Measurements from ENCODE around the gene NPAS3. TPM values are rescaled to one million over a fixed set of nuclear protein-coding genes. Genes with fewer than 3 reads are reported as not detected.

Gene NPAS3
- total RNA-seq, 4 donors from 2014 or later: 0.51 to 15.2 (median 6.6) TPM

DNA sequence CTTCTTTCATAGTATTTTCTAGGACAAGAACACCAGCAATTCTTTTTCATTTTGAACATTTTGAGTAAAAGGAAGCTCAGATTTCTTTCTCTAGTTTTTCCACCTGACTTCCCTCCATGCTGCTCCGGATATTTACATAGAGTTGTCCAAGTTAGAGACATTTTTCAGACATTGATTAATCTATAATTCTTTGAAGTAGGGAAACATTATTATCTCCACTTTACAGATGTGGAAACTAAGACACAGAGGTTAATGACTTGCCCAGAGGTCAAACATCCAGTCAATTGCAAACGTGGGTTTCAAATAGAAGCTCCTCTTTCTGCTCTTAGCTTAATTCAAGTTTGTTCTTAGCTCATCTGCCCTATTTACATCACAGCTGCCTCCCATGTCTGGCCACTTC lies 873.9 kb downstream of the NPAS3 start:
- no peak for TF ChIP-seq POLR2A (IDR thresholded peaks at IDR 0.05)
- TF ChIP-seq, protein P1, sequence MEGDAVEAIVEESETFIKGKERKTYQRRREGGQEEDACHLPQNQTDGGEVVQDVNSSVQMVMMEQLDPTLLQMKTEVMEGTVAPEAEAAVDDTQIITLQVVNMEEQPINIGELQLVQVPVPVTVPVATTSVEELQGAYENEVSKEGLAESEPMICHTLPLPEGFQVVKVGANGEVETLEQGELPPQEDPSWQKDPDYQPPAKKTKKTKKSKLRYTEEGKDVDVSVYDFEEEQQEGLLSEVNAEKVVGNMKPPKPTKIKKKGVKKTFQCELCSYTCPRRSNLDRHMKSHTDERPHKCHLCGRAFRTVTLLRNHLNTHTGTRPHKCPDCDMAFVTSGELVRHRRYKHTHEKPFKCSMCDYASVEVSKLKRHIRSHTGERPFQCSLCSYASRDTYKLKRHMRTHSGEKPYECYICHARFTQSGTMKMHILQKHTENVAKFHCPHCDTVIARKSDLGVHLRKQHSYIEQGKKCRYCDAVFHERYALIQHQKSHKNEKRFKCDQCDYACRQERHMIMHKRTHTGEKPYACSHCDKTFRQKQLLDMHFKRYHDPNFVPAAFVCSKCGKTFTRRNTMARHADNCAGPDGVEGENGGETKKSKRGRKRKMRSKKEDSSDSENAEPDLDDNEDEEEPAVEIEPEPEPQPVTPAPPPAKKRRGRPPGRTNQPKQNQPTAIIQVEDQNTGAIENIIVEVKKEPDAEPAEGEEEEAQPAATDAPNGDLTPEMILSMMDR (IDR thresholded peaks at IDR 0.05): no peak
- H3K4me3 ChIP-seq: no peak overlapping the region
- H3K27ac ChIP-seq: no peak overlapping the region
- no peaks in the 10 kb centered on the region for H3K9me3 ChIP-seq
- no peak for DNase-seq
- H3K27me3 ChIP-seq: no peaks in the 10 kb centered on the region
- intact Hi-C loops (cut with DNase I; ENCODE audit: low total_unique reads): no loop called here
- H3K4me1 ChIP-seq: no peaks in the 10 kb centered on the region
- no peaks in the 10 kb centered on the region for H3K36me3 ChIP-seq

DNA sequence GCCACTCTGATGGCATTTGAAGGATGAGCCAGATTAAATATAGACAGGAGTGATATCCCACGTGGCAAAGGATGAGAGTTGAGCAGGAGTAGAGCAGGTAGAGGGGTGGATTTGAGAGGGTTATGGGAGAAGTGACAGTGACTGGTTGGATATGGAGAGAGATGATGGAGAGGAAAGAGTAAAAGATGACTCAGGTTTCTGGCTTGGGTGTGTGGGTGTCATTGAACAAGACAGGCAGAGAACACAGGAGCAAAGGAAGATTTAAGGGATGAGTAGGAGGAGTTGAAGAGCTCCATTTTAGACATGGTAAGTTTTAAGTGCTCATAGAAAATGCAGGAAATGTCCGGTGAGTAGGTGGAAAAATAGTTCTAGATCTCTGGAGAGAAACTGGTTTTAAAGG lies 875.3 kb downstream of the NPAS3 start:
- no peak for DNase-seq
- Histone ChIP-seq H3K27ac (no peak overlapping the region), H3K36me3 (no peaks in the 10 kb centered on the region), H3K4me1 (no peaks in the 10 kb centered on the region), H3K4me3 (no peak overlapping the region), H3K27me3 (no peaks in the 10 kb centered on the region), H3K9me3 (no peaks in the 10 kb centered on the region)
- intact Hi-C loops (cut with DNase I; ENCODE audit: low total_unique reads): no loop called here
- TF ChIP-seq, protein P1 (IDR thresholded peaks at IDR 0.05): no peak
- no peak for TF ChIP-seq POLR2A (IDR thresholded peaks at IDR 0.05)

DNA sequence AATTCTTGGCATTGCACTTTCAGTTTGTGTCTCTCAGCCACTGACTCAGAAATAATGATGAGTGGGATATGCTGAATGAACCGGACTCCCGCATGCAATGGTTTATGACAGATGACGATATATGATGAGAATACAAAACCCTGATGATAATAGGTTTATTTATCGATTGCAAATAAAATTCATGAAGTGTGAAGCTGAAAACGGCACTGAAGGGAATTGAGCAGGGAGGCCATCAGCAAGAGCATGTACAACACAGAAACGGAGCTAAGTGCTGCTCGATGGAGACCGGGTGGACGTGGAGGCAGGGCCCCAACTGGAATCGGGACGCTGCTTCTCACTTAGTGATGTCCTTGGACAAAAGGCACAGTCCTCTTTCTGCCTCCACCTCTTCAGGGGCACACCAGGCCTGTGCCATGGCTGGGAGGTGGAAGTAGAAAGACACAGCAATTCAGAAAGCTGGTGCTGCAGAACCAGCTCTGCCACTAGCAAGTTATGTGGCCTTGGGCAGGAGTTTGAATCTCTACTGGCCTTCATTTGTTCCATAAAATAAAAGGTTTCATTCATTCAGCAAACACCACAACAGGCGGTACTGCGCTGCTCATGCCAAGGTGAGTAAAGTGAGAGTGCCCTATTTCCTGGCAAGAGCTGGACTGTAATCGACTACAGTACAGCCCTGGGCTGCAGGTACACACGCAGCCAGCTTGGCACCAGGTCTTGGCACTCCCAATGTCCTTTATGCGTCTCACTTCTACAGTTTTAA lies 895.2 kb downstream of the NPAS3 start:
- DNase-seq: no peak
- H3K27ac ChIP-seq: no peak overlapping the region
- no peaks in the 10 kb centered on the region for H3K27me3 ChIP-seq
- no peaks in the 10 kb centered on the region for H3K4me1 ChIP-seq
- H3K9me3 ChIP-seq: no peaks in the 10 kb centered on the region
- no peak for TF ChIP-seq POLR2A (IDR thresholded peaks at IDR 0.05)
- no peaks in the 10 kb centered on the region for H3K36me3 ChIP-seq
- intact Hi-C loops (cut with DNase I; ENCODE audit: low total_unique reads): no loop called here
- no peak overlapping the region for H3K4me3 ChIP-seq

DNA sequence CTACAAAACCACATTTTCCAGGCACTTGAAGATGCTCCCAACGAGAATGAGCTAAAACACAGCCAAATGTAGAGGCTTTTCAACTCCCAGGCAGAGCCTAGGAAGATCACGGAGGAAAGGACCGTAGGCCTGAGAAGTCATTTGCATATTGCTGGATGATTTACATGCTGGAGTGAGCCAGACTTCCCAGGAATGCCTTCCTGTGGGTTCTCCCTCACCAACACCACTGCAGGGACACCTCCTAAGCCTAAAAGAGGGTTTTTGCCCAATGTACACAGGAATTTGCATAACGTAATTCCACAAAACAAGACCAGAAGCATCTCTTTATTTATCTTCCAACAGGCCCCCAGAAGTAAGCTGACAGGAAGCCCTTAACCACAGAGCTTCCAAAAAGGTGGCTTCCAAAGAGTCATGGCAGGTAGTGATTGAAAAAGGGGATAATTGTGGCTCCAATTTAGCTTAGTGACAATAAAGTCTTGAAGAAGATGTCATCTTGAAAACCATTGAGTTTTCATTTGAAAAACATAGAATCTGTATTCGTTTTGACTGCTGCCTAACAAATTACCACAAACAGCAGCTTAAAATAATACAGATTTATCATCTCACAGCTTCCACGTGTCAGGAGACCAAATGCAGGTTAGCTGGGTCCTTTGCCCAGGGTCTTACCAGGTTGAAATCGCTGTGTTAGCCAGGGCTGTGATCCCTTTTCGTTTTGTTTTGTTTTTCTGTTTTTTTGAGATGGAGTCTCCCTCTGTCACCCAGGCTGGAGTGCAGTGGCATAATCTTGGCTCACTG lies 896.0 kb downstream of the NPAS3 start:
- no peaks in the 10 kb centered on the region for H3K36me3 ChIP-seq
- H3K27ac ChIP-seq: no peak overlapping the region
- no peaks in the 10 kb centered on the region for H3K9me3 ChIP-seq
- DNase-seq: no peak
- no peaks in the 10 kb centered on the region for H3K27me3 ChIP-seq
- TF ChIP-seq POLR2A (IDR thresholded peaks at IDR 0.05): no peak
- TF ChIP-seq, protein P1 (IDR thresholded peaks at IDR 0.05): no peak
- no peaks in the 10 kb centered on the region for H3K4me1 ChIP-seq
- no peak overlapping the region for H3K4me3 ChIP-seq
- intact Hi-C loops (cut with DNase I; ENCODE audit: low total_unique reads): loop anchor here (5.0 kb wide), 1 partner anchor 268 kb away; no protein-coding TSS in a partner anchor

DNA sequence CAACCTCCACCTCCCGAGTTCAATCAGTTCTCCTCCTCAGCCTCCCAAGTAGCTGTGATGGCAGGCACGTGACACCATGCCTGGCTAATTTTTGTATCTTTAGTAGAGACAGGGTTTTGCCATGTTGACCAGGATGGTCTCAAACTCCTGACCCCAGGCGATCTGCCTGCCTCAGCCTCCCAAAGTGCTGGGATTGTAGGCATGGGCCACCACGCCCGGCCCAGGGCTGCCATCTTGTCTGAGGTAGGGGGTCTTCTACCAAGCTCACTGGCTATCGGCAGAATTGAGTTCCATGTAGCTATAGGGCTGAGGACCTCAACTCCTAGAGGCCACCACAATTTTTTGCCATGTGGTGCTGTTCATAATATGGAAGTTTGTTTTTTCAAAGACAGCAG lies 896.6 kb downstream of the NPAS3 start:
- Histone ChIP-seq H3K9me3 (no peaks in the 10 kb centered on the region), H3K27ac (no peak overlapping the region), H3K4me1 (no peaks in the 10 kb centered on the region), H3K4me3 (no peak overlapping the region), H3K36me3 (no peaks in the 10 kb centered on the region), H3K27me3 (no peaks in the 10 kb centered on the region)
- TF ChIP-seq POLR2A (IDR thresholded peaks at IDR 0.05): no peak
- TF ChIP-seq, protein P1 (IDR thresholded peaks at IDR 0.05): no peak
- intact Hi-C loops (cut with DNase I; ENCODE audit: low total_unique reads): loop anchor here (5.0 kb wide), 1 partner anchor 267 kb away; no protein-coding TSS in a partner anchor
- no peak for DNase-seq

Data from uterus (tissue), 4 donors.